Stomach smooth muscle (tissue), 2 donors: ENCODE measurements around the gene SORCS3.
"Not testable (repeated sequence)": the region's sequence is repeated elsewhere in the genome, so short reads cannot be mapped to it uniquely, and the experiment has no call there.

ENCODE experiments used
- H3K27ac ChIP-seq: one replicate; pipeline ENCODE4 v1.7.0; 2013; ENCODE audit warnings: mild to moderate bottlenecking, low read length, inconsistent platforms
- H3K27me3 ChIP-seq, 2 donors: one replicate each; pipeline ENCODE4 v1.7.0; 2013; ENCODE audit warnings: low read length in 2 of 2; ENCODE audit not compliant: insufficient read depth in 2 of 2, control insufficient read depth in 1 of 2
- H3K36me3 ChIP-seq, 2 donors: one replicate each; pipeline ENCODE4 v1.7.0; 2013; ENCODE audit warnings: low read length in 2 of 2; ENCODE audit not compliant: control insufficient read depth in 2 of 2, insufficient read depth in 2 of 2
- H3K4me1 ChIP-seq: one replicate; pipeline ENCODE4 v1.7.0; 2013; ENCODE audit warnings: low read length; ENCODE audit not compliant: control insufficient read depth, insufficient read depth
- H3K4me3 ChIP-seq, 2 donors: one replicate each; pipeline ENCODE4 v1.7.0; 2013; ENCODE audit warnings: low read length in 2 of 2
- H3K9ac ChIP-seq, 2 donors: one replicate each; pipeline ENCODE4 v1.7.0; 2013; ENCODE audit warnings: low read length in 2 of 2, mild to moderate bottlenecking in 1 of 2
- H3K9me3 ChIP-seq, 2 donors: one replicate each; pipeline ENCODE4 v1.7.0; 2013; ENCODE audit warnings: low read length in 2 of 2; ENCODE audit not compliant: control insufficient read depth in 2 of 2
- donor health status: healthy.
- donor health status: Pancreatic carcinoma.

The SORCS3 gene

DNA sequence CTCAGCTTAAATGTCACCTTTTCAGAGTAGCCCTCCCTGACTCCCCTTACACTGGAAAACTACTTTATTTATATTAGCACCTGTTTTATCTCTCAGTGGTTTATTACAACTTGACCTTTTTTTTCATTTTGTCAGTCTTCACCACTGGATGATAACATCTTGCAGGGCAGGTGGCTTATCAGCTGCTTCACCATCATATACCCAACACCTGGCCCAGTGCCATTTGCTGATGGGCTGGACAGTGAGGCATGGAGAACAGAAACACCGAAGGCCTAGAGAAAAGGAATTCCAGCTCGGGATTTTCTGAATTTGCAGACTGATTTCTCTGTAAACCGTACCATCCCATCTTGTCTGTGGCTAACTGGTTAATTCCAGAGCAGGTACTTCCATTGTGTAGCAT lies 48.5 kb downstream of the SORCS3 start:
- Histone ChIP-seq H3K4me3 (no peak overlapping the region), H3K9me3 (no peaks in the 10 kb centered on the region), H3K4me1 (no peaks in the 10 kb centered on the region), H3K27me3 (peaks cover 0 to 8% of the 10 kb centered on the region in 2 donors), H3K36me3 (no peaks in the 10 kb centered on the region), H3K27ac (no peak overlapping the region), H3K9ac (no peak overlapping the region)

- no peak overlapping the region for H3K27ac ChIP-seq
- no peaks in the 10 kb centered on the region for H3K36me3 ChIP-seq
- no peak overlapping the region for H3K9ac ChIP-seq
- H3K4me3 ChIP-seq, result no peak overlapping the region
- H3K27me3 ChIP-seq, result peaks cover 0 to 8% of the 10 kb centered on the region in 2 donors
- no peaks in the 10 kb centered on the region for H3K9me3 ChIP-seq
- H3K4me1 ChIP-seq, result no peaks in the 10 kb centered on the region
Observed at GRCh38 chr10:104690101-104690500, 49.0 kb downstream of the SORCS3 start.

- H3K27ac ChIP-seq, result no peak overlapping the region
- no peaks in the 10 kb centered on the region for H3K36me3 ChIP-seq
- peaks cover 0 to 8% of the 10 kb centered on the region in 2 donors for H3K27me3 ChIP-seq
- H3K9ac ChIP-seq, result no peak overlapping the region
- H3K9me3 ChIP-seq, result no peaks in the 10 kb centered on the region
- no peak overlapping the region for H3K4me3 ChIP-seq
- no peaks in the 10 kb centered on the region for H3K4me1 ChIP-seq
Observed at GRCh38 chr10:104690959-104691358, 49.9 kb downstream of the SORCS3 start.

- Histone ChIP-seq H3K4me3 (no peak overlapping the region), H3K27me3 (peaks cover 0 to 4% of the 10 kb centered on the region in 2 donors), H3K9ac (no peak overlapping the region), H3K9me3 (no peaks in the 10 kb centered on the region), H3K27ac (no peak overlapping the region), H3K4me1 (no peaks in the 10 kb centered on the region), H3K36me3 (no peaks in the 10 kb centered on the region)
Observed at GRCh38 chr10:104694074-104694473, 53.0 kb downstream of the SORCS3 start.

- H3K4me1 ChIP-seq, H3K27ac ChIP-seq, H3K36me3 ChIP-seq, H3K27me3 ChIP-seq, H3K9ac ChIP-seq, H3K4me3 ChIP-seq, H3K9me3 ChIP-seq: not testable (repeated sequence)
Observed at GRCh38 chr10:104703262-104703661, 62.2 kb downstream of the SORCS3 start.

DNA sequence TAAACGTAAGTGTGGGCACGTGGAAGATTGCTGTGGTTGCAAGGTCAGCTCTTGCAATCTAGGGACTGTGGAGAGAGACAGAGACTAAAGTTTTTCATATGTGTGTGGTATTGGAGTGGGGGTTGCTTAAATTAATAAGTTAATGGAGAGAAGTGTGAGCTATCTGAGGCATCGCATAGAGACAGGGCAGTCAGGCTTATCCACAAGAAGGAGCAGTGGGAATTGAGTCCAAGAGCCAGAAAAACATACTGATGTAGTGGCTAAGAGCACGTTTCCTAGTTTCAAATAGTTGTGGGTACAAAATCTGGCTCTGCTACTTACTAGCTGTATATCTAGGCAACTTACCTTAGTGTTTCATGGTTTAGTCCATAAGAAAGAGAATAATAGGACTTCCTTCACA lies 65.8 kb downstream of the SORCS3 start:
- Histone ChIP-seq H3K27me3 (no peaks in the 10 kb centered on the region), H3K4me1 (no peaks in the 10 kb centered on the region), H3K36me3 (no peaks in the 10 kb centered on the region), H3K9me3 (no peaks in the 10 kb centered on the region), H3K4me3 (no peak overlapping the region), H3K9ac (no peak overlapping the region), H3K27ac (no peak overlapping the region)

- H3K27ac ChIP-seq, result no peak overlapping the region
- no peaks in the 10 kb centered on the region for H3K27me3 ChIP-seq
- no peaks in the 10 kb centered on the region for H3K9me3 ChIP-seq
- H3K36me3 ChIP-seq, result no peaks in the 10 kb centered on the region
- no peaks in the 10 kb centered on the region for H3K4me1 ChIP-seq
- no peak overlapping the region for H3K4me3 ChIP-seq
- H3K9ac ChIP-seq, result no peak overlapping the region
Observed at GRCh38 chr10:104707602-104708459, 66.7 kb downstream of the SORCS3 start.

DNA sequence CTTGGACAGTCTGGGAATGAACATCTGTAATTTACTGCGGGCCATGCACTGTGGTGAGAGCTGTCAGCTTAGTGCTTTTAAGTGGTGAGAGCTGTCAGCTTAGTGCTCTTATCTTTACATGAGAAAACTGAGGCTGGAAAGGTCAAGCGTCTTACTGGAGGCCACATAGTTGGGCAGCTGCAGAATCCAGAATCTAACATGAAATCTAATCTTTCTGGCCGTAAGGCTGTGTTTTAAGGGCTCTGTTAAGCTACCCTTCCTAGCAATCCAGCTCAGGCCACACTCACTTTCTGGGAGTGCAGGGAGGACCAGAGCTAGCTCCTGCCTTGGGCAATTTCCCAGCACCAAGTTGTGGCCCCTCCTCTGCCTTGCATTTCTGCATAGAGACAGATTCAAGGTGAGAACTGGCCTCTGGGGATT lies 70.2 kb downstream of the SORCS3 start:
- Histone ChIP-seq H3K4me3 (no peak overlapping the region), H3K4me1 (no peaks in the 10 kb centered on the region), H3K9ac (no peak overlapping the region), H3K9me3 (peaks cover 0 to 2% of the 10 kb centered on the region in 2 donors), H3K27me3 (no peaks in the 10 kb centered on the region), H3K36me3 (no peaks in the 10 kb centered on the region), H3K27ac (no peak overlapping the region)

- H3K9ac ChIP-seq, H3K36me3 ChIP-seq, H3K27ac ChIP-seq, H3K4me3 ChIP-seq, H3K9me3 ChIP-seq, H3K27me3 ChIP-seq: not testable (repeated sequence)
- H3K4me1 ChIP-seq, result peaks cover 12% of the 10 kb centered on the region
Observed at GRCh38 chr10:104730593-104730992, 89.5 kb downstream of the SORCS3 start.

- Histone ChIP-seq H3K27ac (no peak overlapping the region), H3K36me3 (no peaks in the 10 kb centered on the region), H3K4me1 (peaks cover 12% of the 10 kb centered on the region), H3K27me3 (no peaks in the 10 kb centered on the region), H3K9me3 (peaks cover 0 to 2% of the 10 kb centered on the region in 2 donors), H3K4me3 (no peak overlapping the region), H3K9ac (no peak overlapping the region)
Observed at GRCh38 chr10:104731192-104731591, 90.1 kb downstream of the SORCS3 start.

DNA sequence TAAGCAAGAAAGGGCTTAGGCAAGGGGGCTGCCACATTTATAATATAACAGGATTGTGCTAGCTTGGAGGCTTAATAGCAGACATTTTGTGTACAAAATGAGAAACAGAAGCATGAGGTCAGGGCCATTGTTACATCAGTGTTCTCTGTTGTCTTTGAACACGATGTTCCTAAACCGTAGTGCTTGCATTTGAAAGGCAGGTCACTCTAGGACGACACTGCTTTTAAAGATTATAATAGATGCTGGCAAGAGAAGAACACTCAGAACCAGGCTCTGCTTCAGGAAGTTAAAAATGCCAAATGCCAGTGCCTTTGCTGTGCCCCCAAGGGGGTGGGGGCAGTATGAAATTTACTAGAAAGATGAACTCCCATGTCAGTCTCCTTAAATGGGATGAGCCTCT lies 91.1 kb downstream of the SORCS3 start:
- Histone ChIP-seq H3K4me3 (no peak overlapping the region), H3K4me1 (peaks cover 12% of the 10 kb centered on the region), H3K36me3 (no peaks in the 10 kb centered on the region), H3K9ac (no peak overlapping the region), H3K27me3 (no peaks in the 10 kb centered on the region), H3K27ac (no peak overlapping the region), H3K9me3 (peaks cover 0 to 2% of the 10 kb centered on the region in 2 donors)
